Measurements from ENCODE around the gene TBC1D16.
A peak's percentile ranks its signal among the peaks of the same experiment; 100 is the strongest.

Gene TBC1D16

GRCh38 chr17:80045703-80046102 is 10.0 kb upstream of the TBC1D16 start:
- DNase-seq (ENCODE audit: low read depth, low spot score), result no peak
- in situ Hi-C loops (cut with HindIII; ENCODE audit: low sequenced_read_pairs), result no loop called here
- no peak overlapping the region for H3K4me3 ChIP-seq (ENCODE audit: low read depth, low read length)
- no peak for TF ChIP-seq CTCF (IDR thresholded peaks at IDR 0.05; ENCODE audit: low read depth, low read length)

GRCh38 chr17:80043963-80044362 is 8.3 kb upstream of the TBC1D16 start:
- TF ChIP-seq CTCF (IDR thresholded peaks at IDR 0.05; ENCODE audit: low read depth, low read length), result no peak
- no peak for DNase-seq (ENCODE audit: low read depth, low spot score)
- in situ Hi-C loops (cut with HindIII; ENCODE audit: low sequenced_read_pairs), result no loop called here
- H3K4me3 ChIP-seq (ENCODE audit: low read depth, low read length), result no peak overlapping the region

DNA sequence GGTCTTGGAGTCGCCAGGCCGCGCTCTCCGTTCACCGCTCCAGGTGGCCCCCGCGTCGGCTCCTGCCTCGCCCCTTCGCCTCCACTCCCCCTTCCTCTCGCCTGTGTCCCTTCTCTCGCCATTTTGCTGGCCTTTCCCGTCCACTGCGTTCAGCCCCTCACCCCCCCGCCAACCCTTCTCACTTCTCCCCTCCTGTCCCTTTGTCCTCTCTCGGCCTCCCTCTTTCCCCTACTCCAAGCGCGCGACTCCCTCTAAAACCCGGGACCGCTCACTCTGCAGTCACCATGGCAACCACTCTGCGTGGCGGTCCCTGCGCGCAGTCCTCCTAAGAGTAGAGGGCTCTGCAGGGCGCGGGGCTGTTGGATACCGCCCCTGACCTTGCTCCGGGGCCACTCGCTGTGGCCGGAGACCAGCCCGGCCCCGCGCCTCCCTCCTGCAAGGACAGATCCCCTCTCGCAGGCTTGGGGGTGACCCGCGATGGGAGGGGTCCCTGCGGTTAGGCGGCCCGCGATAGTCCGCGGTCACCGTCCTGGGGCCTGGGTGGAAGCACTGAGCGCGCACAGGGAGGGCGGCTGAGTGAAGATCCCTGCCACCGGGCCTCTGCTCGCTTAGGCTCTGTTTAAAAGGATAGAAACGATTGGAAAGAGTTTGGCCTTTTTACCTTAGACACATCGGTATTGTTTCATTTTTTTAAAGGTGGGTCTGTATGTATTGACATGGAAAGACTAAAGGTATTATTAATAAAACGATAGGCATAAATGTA is 1.2 kb upstream of the TBC1D16 start:
- DNase-seq (ENCODE audit: low read depth, low spot score), result peak; percentile 34
- peak overlapping the region; percentile 80 for H3K4me3 ChIP-seq (ENCODE audit: low read depth, low read length)
- in situ Hi-C loops (cut with HindIII; ENCODE audit: low sequenced_read_pairs), result no loop called here
- no peak for TF ChIP-seq CTCF (IDR thresholded peaks at IDR 0.05; ENCODE audit: low read depth, low read length)

GRCh38 chr17:80035937-80036714 is 454 bp upstream of the TBC1D16 start, which contains the start of gene CCDC40:
TSS of gene CCDC40 (plus strand) at chr17:80036642. CDS start at chr17:80036663, 21 bp downstream.
- in situ Hi-C loops (cut with HindIII; ENCODE audit: low sequenced_read_pairs), result no loop called here
- TF ChIP-seq CTCF (IDR thresholded peaks at IDR 0.05; ENCODE audit: low read depth, low read length), result no peak
- DNase-seq (ENCODE audit: low read depth, low spot score), result peak; percentile 70
- peak within 1 kb of the TSS; percentile 80 for H3K4me3 ChIP-seq (ENCODE audit: low read depth, low read length)

GRCh38 chr17:80034791-80035686 is 633 bp downstream of the TBC1D16 start:
- peak overlapping the region; percentile 80 for H3K4me3 ChIP-seq (ENCODE audit: low read depth, low read length)
- TF ChIP-seq CTCF (IDR thresholded peaks at IDR 0.05; ENCODE audit: low read depth, low read length), result no peak
- DNase-seq (ENCODE audit: low read depth, low spot score), result peak; percentile 49
- in situ Hi-C loops (cut with HindIII; ENCODE audit: low sequenced_read_pairs), result no loop called here

DNA sequence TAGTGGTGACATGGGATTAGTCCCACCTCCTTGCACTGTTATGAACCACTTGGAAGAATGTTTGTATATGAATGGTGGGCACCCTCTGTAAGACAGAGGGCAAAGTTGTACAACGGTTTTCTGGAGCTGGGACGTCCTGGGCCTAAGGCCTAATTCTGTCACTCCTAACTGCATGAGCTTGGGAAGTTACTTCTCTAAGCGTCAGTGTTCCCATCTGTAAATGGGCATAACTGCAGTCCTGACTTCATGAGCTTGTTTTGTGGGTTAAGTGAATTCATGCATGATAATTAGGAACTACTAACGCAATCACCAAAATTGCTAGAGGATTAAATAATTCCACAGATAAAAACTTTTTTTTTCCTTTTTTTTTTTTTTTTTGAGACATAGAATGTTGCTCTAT is 1.8 kb downstream of the TBC1D16 start:
- in situ Hi-C loops (cut with HindIII; ENCODE audit: low sequenced_read_pairs), result no loop called here
- H3K4me3 ChIP-seq (ENCODE audit: low read depth, low read length), result no peak overlapping the region
- DNase-seq (ENCODE audit: low read depth, low spot score), result no peak

More for the DNA sequence above, 1.8 kb downstream of the TBC1D16 start:
- no peak for TF ChIP-seq CTCF (IDR thresholded peaks at IDR 0.05; ENCODE audit: low read depth, low read length)
